Activated CD8-positive, alpha-beta memory T cell treated with anti-CD3 and anti-CD28 coated beads for 48 hours (primary cell): ENCODE results near the gene CYP26B1.

ENCODE experiments used
- DNase-seq, 3 experiments: peaks; one replicate each; pipeline ENCODE4 v3.0.0-alpha.2; 2020; ENCODE audit warnings: low read depth in 2 of 3, low spot score in 2 of 3

The CYP26B1 gene, protein sequence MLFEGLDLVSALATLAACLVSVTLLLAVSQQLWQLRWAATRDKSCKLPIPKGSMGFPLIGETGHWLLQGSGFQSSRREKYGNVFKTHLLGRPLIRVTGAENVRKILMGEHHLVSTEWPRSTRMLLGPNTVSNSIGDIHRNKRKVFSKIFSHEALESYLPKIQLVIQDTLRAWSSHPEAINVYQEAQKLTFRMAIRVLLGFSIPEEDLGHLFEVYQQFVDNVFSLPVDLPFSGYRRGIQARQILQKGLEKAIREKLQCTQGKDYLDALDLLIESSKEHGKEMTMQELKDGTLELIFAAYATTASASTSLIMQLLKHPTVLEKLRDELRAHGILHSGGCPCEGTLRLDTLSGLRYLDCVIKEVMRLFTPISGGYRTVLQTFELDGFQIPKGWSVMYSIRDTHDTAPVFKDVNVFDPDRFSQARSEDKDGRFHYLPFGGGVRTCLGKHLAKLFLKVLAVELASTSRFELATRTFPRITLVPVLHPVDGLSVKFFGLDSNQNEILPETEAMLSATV

DNA sequence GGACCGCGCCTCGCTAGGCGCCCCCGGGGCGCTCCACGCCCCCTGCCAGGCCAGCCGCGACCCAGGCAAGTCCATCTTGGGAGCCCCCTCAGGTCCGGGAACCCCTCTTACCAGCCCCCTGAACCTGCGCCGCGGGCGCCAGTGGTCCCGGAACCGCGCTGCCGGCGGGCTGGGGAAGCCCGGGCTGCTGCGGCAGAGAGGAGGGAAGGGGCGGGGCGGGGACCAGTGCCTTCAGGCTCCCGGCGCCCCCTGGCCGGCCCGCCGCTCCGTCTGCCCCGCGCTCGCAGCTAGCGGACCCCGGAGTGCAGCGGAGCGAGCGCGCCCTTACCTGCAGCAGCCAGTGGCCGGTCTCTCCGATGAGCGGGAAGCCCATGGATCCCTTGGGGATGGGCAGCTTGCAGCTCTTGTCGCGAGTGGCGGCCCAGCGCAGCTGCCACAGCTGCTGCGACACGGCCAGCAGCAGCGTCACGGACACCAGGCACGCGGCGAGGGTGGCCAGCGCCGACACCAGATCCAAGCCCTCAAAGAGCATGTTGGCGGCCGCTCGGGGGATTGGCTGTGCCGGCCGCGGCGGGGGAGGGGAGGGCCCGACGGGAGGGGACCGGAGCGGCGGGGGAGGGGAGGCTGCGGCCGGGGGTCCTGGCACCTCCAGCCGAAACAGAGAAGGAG is at the start of gene CYP26B1:
CYP26B1 (minus strand) TSS at position 560 of the 669 bp plus-strand sequence; CDS start at position 532, 28 bp downstream.
- DNase-seq = no peak

DNA sequence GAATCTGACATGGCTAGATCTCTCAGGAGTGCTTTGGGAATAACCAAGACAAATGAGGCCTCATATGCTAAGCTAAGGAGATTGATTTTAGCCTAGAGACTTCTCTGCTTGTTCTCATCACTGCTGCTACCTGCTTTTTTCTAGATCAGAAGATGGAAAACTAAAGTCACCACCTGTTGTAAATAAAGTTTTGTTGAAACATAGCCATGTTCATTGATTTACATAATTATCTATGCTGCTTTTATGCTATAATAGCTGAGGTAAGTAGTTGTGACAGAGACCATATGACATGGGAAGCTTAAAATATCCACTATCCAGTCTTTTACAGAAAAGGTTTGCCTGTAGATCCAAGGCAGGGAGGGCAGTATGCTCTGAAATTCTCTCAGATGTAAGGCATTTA is 46.1 kb upstream of the CYP26B1 start:
- DNase-seq = no peak

DNA sequence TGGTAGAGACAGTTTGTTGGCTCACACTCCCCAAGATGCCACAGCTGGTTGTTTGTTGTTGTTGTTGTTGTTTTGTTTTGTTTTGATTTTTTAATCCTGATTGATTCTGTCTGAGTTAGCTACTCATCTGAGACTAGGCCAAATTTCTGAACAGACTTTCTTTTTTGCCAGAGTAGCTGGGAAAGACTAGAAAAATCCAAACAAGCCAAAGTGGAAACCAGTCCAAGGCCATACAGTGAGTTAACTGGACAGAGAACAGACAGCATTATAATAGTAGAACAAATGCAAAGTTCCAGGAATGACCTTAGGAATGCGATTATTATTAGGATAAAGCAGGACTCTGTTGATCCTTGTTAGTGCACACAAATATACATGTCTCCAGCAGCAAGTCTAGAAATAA is 43.8 kb upstream of the CYP26B1 start:
- no peak for DNase-seq

DNA sequence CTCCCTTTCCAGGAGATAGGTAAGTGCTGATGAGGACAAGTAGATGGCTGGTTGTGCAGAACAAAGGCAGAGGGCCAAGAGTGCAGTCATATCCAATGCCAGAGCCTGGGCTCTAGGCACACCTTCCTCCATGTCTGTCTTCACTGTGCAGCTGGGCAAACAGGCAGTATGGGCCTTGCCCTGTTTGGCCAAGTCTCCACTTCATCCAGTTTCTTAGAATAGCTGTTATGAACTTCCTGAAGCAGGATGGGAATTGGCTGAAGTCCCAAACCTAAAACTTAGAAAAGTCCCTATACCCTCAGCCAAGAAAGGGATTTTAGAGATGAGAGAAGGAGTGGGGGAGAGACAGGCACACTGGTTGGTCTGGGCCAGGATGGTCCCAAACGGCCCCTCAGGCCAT is 37.5 kb upstream of the CYP26B1 start:
- no peak for DNase-seq

DNA sequence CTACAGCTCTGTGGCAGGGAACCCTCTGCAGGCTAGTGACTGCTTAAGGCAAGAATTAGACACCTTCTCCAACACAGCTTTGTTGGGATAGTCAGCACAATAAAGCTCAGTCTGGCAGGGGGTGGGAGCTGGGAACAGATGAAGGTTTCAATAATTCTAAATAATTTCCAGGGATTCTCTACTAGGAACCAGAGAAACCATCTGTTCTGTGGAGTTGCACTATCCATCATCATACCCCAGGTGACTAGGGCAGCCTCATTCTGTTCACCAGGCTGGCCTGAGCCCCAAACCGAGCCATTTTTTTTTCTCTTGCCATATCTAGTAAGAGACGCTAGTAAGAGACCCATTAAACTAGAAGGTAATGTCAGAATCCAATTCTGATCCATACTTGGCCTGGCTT is 35.8 kb upstream of the CYP26B1 start:
- no peak for DNase-seq

DNA sequence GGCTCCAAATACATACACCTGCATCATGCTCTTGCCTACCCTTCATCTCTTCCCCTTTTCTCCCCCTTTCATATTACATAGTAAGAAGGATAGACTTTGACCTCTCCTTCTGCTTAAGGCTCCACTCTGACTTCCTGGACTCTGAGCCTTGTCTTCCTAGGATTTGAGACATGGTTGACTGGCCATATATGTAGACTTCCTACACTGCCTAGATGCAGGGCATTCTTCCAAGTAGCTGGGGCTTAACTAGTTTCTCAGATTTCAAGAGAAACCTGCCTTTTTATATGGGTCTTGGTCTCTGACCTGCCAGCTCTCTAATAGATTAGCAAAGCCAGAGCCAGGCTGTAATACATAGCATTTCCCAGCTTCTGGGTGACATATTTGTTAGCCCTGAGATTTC is 35.4 kb upstream of the CYP26B1 start:
- DNase-seq = no peak

DNA sequence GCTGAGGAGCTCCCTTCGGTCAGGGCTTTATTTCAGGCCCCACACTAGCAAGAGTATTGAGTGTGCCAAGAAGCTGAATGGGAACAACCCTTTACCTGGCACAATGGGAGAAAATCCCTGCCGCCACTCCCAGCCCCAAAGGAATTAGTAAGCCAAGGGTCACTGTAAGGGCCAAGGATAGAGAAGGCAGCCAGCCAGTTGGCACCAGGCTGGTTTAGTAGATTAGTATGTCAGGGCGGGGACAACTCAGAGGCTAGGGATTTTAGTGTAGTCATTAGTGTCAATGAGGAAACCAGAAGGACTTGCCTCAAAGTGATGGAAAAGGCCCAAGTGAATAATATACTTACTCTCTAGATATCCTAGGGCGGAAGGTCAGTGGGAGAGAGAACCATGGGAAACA is 34.9 kb upstream of the CYP26B1 start:
- no peak for DNase-seq

DNA sequence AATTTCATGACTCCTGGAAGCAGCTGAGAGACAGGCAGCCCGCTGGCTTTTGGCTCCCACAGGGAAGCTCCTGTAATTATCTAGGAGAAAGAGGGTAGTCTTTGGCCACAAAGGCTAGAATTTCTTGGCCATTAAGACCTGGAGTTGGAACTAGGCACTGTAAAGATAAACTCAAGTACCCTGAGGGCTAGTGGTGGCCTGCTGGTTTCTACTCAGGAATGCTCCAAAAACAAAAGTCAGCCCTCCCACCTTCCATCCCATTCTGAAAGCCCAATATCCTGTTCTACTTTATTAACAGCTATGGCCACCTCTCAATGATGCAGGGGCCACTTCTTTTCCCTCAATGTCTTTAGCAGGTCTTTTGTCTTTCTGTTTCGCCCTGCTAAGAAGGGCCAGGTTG is 34.0 kb upstream of the CYP26B1 start:
- no peak for DNase-seq

DNA sequence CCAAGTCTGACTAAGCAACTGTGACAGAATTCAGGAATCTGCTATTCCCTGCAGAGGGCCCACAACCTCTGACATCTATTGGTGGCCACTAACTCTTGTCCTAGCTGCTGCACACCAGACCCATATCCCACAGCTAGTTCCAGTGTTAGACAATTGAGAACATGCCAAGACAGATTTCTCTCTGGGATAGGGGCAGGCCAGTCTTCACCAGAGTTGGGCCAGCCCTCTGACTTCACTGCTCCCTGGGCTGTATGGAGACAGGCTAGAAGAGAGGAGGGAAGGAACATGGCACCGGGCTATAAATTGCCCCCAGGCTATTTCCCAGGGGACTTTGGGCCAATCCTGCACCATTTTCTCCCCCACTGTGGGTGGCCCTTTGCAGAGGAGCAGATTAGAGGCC is 32.7 kb upstream of the CYP26B1 start:
- DNase-seq = no peak

DNA sequence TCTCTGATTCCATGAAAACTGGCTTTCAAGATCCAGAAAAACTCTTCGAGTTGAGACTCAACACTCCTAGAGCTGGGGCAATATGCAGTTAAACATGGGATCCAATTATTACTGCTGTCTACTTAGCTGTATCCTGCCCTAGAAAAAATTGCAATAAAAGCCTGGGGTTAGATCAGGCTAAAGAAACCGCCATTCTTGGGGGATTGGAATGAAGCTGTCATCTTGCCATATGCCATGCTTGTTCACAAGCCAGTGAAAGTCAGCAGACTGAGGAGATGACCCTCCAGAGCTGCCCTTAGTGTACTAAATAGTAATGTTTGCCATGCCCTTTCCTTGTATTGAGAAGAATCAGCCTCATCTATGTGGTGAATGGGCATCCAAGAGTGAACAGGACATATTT is 30.9 kb upstream of the CYP26B1 start:
- no peak for DNase-seq

DNA sequence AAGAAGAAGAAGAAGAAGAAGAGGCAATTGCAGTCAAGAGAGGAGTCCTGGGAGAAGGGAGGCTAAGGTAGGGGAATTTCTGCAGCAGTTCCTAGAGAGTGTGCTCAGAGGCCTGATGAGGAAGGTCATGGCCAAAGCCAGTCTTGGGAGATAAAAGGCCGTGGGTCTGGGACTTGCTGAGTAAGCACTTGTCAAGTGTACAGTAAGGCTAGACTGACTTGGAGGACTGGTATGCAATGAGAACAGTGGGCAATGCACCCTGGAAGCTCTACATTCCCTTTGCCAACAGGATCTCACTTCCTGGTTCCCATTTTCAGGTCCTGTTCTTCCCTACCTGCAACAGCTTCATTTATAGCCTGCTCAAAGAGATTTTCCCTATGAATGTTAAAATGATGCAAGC is 28.6 kb upstream of the CYP26B1 start:
- DNase-seq = no peak

DNA sequence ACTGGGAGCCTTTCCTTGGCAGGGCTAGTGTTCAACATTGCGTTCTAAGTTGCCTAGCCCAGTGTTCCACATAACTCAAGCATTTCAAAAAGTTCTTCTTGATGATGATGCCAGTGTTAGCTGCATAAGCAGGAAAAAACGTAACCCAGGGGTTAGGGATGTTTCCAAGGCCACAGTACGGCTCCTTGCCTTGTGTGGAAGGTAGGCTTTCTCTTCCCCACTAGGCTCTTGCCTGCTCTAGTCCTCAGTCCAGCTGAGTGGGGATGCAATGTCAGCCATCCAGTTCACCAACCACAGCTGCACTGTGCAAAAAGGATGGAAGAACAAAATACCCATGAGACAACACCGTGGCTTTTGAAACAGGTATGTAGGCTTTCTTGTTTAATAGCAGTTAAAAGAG is 28.0 kb upstream of the CYP26B1 start:
- DNase-seq = no peak

DNA sequence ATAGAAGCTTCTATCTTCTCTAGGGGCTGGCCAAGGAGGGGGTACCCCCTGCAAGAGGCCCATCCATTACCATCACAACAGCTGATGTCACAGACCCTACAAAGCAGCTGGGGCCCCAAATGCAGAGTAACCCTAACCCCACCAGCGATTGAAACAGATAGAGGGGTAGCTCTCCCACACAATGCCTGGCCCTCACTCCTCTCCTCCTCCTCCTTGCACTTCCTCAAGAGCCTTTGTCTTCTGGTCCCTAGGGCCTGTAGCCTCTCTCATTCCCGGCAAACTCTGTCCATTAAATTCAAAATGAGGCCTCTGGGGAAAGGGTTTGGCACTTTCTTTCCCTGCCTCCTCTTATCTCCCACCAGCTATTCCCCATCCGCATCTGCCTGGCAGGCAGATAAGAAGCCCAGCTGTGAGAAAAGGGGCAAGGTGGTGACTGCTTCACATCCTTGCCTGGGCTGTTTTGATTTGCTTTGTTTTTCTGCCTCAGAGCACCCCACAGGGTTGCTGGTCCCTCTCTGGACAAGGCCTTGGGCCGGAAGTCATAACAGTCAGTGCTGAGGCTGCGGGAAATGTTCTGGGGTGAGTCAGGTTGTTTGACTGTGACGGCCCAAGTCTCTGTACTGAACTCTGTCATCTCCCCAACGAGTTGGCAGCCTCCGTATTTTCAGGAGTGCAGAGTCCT is 26.1 kb upstream of the CYP26B1 start:
- DNase-seq = no peak

DNA sequence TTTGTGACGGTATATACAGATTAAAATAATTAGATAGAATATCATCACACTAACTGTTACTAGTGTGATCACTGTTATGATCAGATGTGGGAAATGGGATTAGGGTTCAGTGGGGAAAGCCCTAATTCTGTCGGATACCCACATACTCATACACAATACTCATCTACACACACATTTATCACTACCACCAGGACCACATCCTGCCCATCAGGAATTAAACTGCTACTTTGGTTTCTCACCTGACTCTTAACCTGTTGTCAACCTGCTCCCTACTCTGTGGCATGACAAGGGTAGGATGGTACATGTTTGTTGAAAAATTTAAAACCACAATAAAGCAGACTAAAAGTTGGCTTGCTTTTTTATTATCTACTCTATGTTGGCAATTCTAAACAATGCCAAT is 24.8 kb upstream of the CYP26B1 start:
- no peak for DNase-seq

DNA sequence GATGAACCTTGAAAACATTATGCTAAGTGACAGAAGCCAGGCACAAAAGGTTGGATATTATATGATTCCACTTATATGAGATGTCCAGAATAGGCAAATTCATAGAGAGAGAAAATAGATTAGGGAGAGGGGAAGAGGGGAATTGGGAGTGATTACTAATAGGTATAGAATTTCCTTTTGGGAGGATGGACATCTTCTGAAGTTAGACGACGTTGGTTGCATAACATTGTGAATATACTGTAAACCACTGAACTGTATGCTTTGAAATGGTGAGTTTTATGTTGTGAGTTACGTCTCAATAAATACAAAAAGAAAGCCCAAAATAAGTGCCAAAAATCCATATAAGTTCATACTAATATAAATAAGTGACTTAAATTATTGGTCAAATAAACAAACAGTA is 18.6 kb upstream of the CYP26B1 start:
- DNase-seq = no peak

DNA sequence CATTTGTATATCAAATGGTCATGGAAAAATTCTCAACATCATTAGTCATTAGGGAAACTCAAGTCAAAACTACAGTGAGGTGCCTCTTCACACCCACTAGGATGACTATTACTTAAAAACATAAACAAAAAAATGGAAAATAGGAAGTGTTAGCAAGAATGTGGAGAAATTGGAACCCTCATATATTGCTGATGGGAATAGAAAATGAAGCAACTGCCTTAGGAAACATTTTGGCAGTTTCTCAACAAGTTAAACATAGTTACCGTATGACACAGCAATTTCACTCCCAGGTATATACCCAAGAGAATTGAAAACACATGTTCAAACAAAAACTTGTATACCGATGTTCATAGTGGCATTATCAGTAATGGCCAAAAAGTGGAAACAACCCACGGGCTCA is 18.1 kb upstream of the CYP26B1 start:
- DNase-seq = no peak

DNA sequence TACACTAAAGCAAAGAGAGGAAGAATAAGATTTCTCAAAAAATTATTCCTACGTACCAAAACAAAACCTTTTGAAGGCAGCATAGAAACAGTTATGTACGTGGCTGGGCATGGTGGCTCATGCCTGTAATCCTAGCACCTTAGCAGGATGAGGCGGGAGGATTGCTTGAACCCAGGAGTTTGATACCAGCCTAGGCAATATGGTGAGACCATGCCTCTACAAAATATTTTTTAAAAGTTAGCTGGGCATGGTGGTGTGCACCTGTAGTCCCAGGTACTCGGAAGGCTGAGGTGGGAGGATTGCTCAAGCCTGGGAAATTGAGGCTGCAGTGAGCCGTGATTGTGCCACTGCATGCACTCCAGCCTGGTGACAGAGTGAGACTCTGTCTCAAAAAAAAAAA is 14.9 kb upstream of the CYP26B1 start:
- no peak for DNase-seq

DNA sequence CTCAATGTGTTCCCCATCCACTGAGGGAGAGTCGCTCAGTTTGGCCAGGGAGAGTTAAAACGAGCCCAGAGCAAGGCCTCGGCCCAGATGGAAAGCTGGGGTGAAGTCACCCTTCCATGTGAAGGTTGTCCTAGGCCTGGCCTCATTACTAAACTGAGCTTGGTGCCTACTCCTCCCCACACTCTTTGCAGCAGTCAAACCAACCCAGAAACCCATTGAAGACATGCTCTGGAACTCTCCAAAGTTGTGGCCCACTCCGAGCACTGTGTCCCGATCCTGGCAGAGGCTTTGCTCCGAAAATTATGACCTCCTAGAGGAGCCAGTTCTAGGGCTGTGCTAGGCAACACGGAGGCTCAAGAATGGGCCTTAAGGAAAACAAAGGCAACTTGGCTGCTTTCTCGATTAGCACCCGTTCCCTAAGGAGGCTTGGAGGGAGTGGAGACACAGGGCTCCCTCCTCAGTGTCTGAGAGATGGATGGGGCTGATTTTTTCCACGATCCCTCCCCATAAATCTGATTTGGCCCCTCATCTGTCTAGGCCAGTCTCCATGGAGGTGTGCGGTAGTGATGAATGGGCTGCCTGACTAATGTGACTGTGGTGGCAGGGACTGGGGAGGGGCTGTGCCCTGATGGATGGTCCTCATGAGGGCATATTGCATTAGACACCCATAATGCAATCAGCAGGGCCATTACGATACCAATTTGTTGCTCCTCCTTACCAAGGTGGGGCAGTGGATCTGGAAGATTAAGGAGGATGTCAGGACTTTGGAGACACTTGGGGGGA is 11.7 kb upstream of the CYP26B1 start:
- no peak for DNase-seq

DNA sequence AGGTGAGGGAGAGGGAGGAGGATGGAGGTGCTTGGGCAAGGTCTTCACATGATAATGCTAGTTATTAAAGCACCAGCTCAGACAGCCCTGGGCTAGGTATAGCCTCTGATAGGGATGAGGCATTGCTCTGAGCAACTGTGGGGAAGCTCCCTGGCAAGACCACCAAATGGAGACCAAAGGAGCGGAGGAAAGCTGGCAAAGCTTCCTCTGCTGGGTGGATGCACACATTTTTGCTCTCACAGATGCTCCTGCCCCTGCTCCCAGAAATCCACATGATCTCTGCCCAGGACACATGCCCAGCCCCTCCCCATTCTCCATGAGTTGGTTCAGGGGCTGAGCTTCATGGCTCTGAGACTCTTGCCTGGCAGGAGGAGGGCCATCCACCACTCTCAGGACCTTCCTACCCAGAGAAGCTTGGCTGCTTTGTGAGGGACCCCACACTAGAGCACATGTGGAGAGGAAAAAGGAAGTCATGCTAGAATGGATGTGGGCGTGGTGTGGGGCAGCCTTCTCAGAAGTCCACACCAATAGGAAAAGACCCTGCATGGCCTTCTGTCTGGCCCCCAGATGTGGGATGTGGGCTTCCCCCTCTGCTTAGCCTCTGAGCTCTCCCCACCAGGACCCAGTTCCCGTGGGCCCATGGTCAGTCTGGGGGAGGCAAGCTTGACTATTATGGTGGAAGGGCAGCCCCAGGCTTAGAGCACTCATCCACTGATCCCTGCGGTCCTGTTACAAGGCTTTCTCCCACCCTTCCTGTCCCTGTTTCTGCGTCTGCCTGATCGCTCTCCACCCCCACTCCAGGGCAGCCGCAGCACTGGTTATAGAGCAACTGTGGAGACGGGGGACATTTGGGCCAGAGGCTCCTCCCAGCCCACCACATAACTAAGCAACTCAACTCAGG is 10.5 kb upstream of the CYP26B1 start:
- no peak for DNase-seq

DNA sequence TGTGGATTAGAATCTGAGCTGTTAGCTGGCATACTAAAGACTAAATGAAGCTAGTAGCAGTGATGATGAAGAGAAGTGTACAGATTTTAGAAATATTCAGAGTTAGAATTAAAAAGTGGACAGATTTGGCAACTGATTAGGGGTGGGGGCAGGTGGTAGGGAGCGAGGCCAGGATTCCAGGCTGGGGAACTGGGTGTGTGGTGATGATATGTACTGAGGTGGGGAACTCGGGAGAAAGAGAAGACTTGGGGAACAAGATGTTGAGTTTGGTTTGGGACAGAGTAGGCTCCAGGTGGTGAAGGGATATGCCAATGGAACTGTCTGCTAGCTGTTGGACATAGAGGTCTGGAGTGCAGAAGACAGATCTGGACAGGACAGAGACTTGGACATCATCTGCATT is 9.2 kb upstream of the CYP26B1 start:
- no peak for DNase-seq
